PC-9 (cell line): ENCODE measurements around the gene KIF26A.

ENCODE experiments used
- CTCF ChIP-seq: fragments of 200-600 bp; sonication (generic); conservative IDR thresholded peaks from 2 replicates; pipeline ENCODE4 v1.6.1; 2017; ENCODE audit warnings: mixed run types, antibody characterized with exemption, mild to moderate bottlenecking, moderate library complexity
- EZH2 ChIP-seq: fragments of 200-600 bp; sonication (generic); IDR thresholded peaks from 2 replicates; pipeline ENCODE4 v1.8.0; 2017; ENCODE audit warnings: antibody characterized with exemption, low read depth

- TF ChIP-seq CTCF (no peak), EZH2 (no peak)
Observed at GRCh38 chr14:104102282-104102914, 36.0 kb upstream of the KIF26A start.
